Activated T-cell treated with anti-CD3 and anti-CD28 coated beads, Interleukin-2, amount 50 U/mL, for 1 hour (primary cell): ENCODE data around the gene KCNE3.

Experiments
- DNase-seq: peaks from one replicate; pipeline ENCODE4 v3.0.0-alpha.2; 2020

KCNE3 gene

GRCh38 chr11:74466916-74467885 lies at the start of gene KCNE3:
TSS of gene KCNE3 (minus strand) at chr11:74467549. CDS start at chr11:74457563, 9,986 bp downstream.
- no peak for DNase-seq

- no peak for DNase-seq
These were observed 40.2 kb upstream of the KCNE3 start for GRCh38 chr11:74507582-74507981.

GRCh38 chr11:74506823-74507222 lies 39.5 kb upstream of the KCNE3 start:
- no peak for DNase-seq

- no peak for DNase-seq
These were observed 38.6 kb upstream of the KCNE3 start for GRCh38 chr11:74505911-74506310.

- DNase-seq: no peak
These were observed 36.8 kb upstream of the KCNE3 start for GRCh38 chr11:74504100-74504691.

GRCh38 chr11:74494916-74495315 lies 27.6 kb upstream of the KCNE3 start:
- DNase-seq: no peak

GRCh38 chr11:74493791-74494630 lies 26.7 kb upstream of the KCNE3 start:
- DNase-seq: no peak

GRCh38 chr11:74492974-74493790 lies 25.8 kb upstream of the KCNE3 start, which contains the start of gene LIPT2:
TSS of gene LIPT2 (minus strand) at chr11:74493724. CDS start at chr11:74493703, 21 bp downstream.
- peak; percentile 95 for DNase-seq

- no peak for DNase-seq
These were observed 24.7 kb upstream of the KCNE3 start for GRCh38 chr11:74492084-74492483.

- no peak for DNase-seq
These were observed 23.6 kb upstream of the KCNE3 start for GRCh38 chr11:74490941-74491340.

GRCh38 chr11:74487875-74488274 lies 20.5 kb upstream of the KCNE3 start:
- no peak for DNase-seq

- no peak for DNase-seq
These were observed 18.5 kb upstream of the KCNE3 start for GRCh38 chr11:74485868-74486267.

GRCh38 chr11:74480688-74481417 lies 13.5 kb upstream of the KCNE3 start:
- no peak for DNase-seq

GRCh38 chr11:74479732-74480123 lies 12.4 kb upstream of the KCNE3 start:
- DNase-seq: no peak

GRCh38 chr11:74478877-74479731 lies 11.8 kb upstream of the KCNE3 start:
- no peak for DNase-seq

GRCh38 chr11:74476536-74476935 lies 9.2 kb upstream of the KCNE3 start:
- DNase-seq: no peak

- DNase-seq: no peak
These were observed 7.0 kb upstream of the KCNE3 start for GRCh38 chr11:74474316-74474715.

- DNase-seq: no peak
These were observed 6.2 kb upstream of the KCNE3 start for GRCh38 chr11:74473382-74474173.

GRCh38 chr11:74471668-74472429 lies 4.5 kb upstream of the KCNE3 start:
- DNase-seq: no peak
